ENCODE results near the gene ADAMTS13.

Gene ADAMTS13

DNA sequence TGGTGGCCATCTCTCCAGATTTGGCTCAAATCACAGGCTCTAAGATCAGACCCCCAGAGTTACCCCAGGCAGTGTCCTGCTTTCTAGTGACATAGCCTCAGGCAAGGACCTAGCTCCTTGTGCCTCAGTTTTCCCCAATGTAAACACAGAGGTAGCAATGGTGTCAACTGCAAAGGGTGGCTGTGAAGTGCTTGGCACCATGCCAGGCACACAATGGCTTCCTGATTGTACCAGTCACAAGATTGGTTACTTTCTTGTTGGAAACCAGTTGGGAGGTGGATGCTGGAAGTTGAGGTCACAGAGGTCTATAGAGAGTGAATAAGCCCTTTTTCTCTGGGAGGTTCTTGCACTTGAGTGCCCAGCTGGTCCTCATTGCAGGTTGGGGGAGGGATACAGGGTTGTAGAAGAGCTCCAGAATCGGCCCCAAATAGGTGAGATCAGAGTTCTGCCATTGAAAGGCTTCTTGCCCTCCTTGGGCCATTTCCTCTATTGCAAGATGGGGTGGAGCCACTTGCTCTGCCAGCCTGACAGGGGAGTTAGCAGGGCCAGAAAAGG is 43.7 kb upstream of the ADAMTS13 start:
- no peak for TF ChIP-seq CTCF (IDR thresholded peaks at IDR 0.05)
- DNase-seq (ENCODE audit: low spot score): no peak
- Histone ChIP-seq H3K4me3 (no peak overlapping the region), H3K27ac (no peak overlapping the region)

GRCh38 chr9:133379153-133380086 is 42.7 kb upstream of the ADAMTS13 start:
- no peak overlapping the region for H3K4me3 ChIP-seq
- no peak for DNase-seq (ENCODE audit: low spot score)
- TF ChIP-seq CTCF (IDR thresholded peaks at IDR 0.05): no peak
- H3K27ac ChIP-seq: no peak overlapping the region

GRCh38 chr9:133380734-133381133 is 41.4 kb upstream of the ADAMTS13 start:
- TF ChIP-seq CTCF (IDR thresholded peaks at IDR 0.05): no peak
- no peak for DNase-seq (ENCODE audit: low spot score)
- Histone ChIP-seq H3K27ac (no peak overlapping the region), H3K4me3 (no peak overlapping the region)

GRCh38 chr9:133382507-133383141 is 39.5 kb upstream of the ADAMTS13 start:
- TF ChIP-seq CTCF (IDR thresholded peaks at IDR 0.05): no peak
- no peak for DNase-seq (ENCODE audit: low spot score)
- Histone ChIP-seq H3K27ac (no peak overlapping the region), H3K4me3 (no peak overlapping the region)

DNA sequence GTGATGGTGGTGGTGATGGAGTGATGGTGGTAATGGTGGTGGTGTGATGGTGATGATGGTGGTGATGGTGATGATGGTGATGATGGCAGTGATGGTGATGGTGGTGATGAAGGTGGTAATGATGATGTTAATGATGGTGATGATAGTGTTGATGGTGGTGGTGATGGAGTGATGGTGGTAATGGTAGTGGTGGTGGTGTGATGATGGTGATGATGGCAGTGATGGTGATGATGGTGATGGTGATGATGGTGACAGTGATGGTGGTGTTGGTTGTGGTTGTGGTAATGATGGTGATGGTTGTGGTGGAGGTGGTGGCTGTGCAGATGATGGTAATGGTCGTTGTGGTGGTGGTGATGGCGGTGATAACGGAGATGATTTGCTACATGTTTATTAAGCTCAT is 38.7 kb upstream of the ADAMTS13 start:
- no peak for DNase-seq (ENCODE audit: low spot score)

GRCh38 chr9:133384736-133385321 is 37.3 kb upstream of the ADAMTS13 start:
- no peak for TF ChIP-seq CTCF (IDR thresholded peaks at IDR 0.05)
- DNase-seq (ENCODE audit: low spot score): no peak
- Histone ChIP-seq H3K4me3 (no peak overlapping the region), H3K27ac (no peak overlapping the region)

More for the DNA sequence above, 38.7 kb upstream of the ADAMTS13 start:
- Histone ChIP-seq H3K27ac (no peak overlapping the region), H3K4me3 (no peak overlapping the region)
- no peak for TF ChIP-seq CTCF (IDR thresholded peaks at IDR 0.05)

Data from coronary artery (tissue), 2 donors.